Thyroid gland (tissue), 4 donors: Measurements from ENCODE around the gene DOCK1. TPM values are rescaled to one million over a fixed set of nuclear protein-coding genes. Genes with fewer than 3 reads are reported as not detected.

Source experiments
- DNase-seq, 2 donors: peaks; one replicate each; pipeline ENCODE4 v3.0.0-alpha.2; 2019
- H3K27ac ChIP-seq, 3 donors: fragments of 200-600 bp; sonication (generic); 1 replicate in 2 of 3; 2 replicates in 1 of 3; pipeline ENCODE4 v1.5.1; 2016 to 2019; ENCODE audit warnings: mild to moderate bottlenecking in 1 of 3, moderate library complexity in 1 of 3
- H3K27me3 ChIP-seq: fragments of 200-600 bp; sonication (generic); one replicate; pipeline ENCODE4 v1.5.1; 2019
- H3K36me3 ChIP-seq, 2 donors: fragments of 200-600 bp; sonication (generic); one replicate each; pipeline ENCODE4 v1.5.1; 2016 to 2019
- H3K4me1 ChIP-seq, 2 donors: fragments of 200-600 bp; sonication (generic); one replicate each; pipeline ENCODE4 v1.5.1; 2017 to 2019
- H3K4me3 ChIP-seq, 3 donors: fragments of 200-600 bp; sonication (generic); replicated peaks in 1 of 3; 1 replicate in 2 of 3; 2 replicates in 1 of 3; pipeline ENCODE4 v1.5.1; 2016; ENCODE audit warnings: mild to moderate bottlenecking in 1 of 3
- H3K9me3 ChIP-seq: fragments of 200-600 bp; sonication (generic); one replicate; pipeline ENCODE4 v1.5.1; 2017
- POLR2A ChIP-seq, 2 donors: fragments of 450-650 bp; IDR thresholded peaks; one replicate each; pipeline ENCODE4 v1.6.1; 2017; ENCODE audit warnings: antibody characterized with exemption in 2 of 2, mild to moderate bottlenecking in 2 of 2, moderate library complexity in 1 of 2
- WGBS, 2 donors: methylation state at CpG; one replicate each; pipeline ENCODE4 v1.1.5; 2017; 5-methylcytosine and 5-hydroxymethylcytosine counted together
- intact Hi-C: fragments of 100-400 bp; cut with DNase I; formaldehyde crosslinking; loops from one replicate; pipeline ENCODE4 v1.15.1; 2023
- total RNA-seq, 4 donors: library from RNA; depleted of rRNA; stranded (reverse); fragments of >200 nt; gene quantifications; one replicate each; pipeline ENCODE4 v1.2.3, GENCODE V29; 2016
- TF ChIP-seq, protein P1 (sequence below), 6 experiments: fragments of 200-600 bp in 3 of 6; fragments of 450-650 bp in 3 of 6; sonication (generic) in 3 of 6; IDR thresholded peaks; one replicate each; pipeline ENCODE4 v1.5.1; 2016 to 2019; ENCODE audit warnings: antibody characterized with exemption in 6 of 6, mild to moderate bottlenecking in 2 of 6, inconsistent platforms in 1 of 6, moderate library complexity in 1 of 6

Gene DOCK1
- total RNA-seq, 4 donors from 2014 or later, result 89.7 to 217 (median 112) TPM

DNA sequence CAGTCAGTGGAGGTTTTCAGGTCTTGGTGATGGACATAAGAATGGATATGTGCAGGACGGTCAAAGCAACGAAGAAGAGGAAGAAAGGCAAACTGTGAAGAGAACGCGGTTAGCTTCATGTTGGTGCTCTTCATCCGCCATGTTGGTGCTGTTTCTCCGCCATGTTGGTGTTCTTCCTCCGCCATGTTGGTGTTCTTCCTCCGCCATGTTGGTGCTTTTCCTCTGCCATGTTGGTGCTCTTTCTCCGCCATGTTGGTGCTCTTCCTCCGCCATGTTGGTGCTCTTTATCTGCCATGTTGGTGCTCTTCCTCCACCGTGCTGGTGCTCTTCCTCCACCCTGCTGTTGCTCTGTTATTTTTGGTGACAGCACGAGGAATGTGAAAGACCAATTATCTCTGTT is 95.4 kb downstream of the DOCK1 start:
- TF ChIP-seq, protein P1, sequence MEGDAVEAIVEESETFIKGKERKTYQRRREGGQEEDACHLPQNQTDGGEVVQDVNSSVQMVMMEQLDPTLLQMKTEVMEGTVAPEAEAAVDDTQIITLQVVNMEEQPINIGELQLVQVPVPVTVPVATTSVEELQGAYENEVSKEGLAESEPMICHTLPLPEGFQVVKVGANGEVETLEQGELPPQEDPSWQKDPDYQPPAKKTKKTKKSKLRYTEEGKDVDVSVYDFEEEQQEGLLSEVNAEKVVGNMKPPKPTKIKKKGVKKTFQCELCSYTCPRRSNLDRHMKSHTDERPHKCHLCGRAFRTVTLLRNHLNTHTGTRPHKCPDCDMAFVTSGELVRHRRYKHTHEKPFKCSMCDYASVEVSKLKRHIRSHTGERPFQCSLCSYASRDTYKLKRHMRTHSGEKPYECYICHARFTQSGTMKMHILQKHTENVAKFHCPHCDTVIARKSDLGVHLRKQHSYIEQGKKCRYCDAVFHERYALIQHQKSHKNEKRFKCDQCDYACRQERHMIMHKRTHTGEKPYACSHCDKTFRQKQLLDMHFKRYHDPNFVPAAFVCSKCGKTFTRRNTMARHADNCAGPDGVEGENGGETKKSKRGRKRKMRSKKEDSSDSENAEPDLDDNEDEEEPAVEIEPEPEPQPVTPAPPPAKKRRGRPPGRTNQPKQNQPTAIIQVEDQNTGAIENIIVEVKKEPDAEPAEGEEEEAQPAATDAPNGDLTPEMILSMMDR (IDR thresholded peaks at IDR 0.05), result no peak
- no peak for TF ChIP-seq POLR2A (IDR thresholded peaks at IDR 0.05)
- DNase-seq, result no peak
- intact Hi-C loops, result no loop called here
- Histone ChIP-seq H3K27me3 (no peaks in the 10 kb centered on the region), H3K27ac (no peak overlapping the region), H3K4me3 (no peak overlapping the region), H3K4me1 (peaks cover 5 to 8% of the 10 kb centered on the region in 2 donors), H3K36me3 (peaks cover 15 to 20% of the 10 kb centered on the region in 2 donors), H3K9me3 (no peaks in the 10 kb centered on the region)
- 96 to 97% methylated on average over 12 of the region's 12 CpGs for WGBS, 2 donors

DNA sequence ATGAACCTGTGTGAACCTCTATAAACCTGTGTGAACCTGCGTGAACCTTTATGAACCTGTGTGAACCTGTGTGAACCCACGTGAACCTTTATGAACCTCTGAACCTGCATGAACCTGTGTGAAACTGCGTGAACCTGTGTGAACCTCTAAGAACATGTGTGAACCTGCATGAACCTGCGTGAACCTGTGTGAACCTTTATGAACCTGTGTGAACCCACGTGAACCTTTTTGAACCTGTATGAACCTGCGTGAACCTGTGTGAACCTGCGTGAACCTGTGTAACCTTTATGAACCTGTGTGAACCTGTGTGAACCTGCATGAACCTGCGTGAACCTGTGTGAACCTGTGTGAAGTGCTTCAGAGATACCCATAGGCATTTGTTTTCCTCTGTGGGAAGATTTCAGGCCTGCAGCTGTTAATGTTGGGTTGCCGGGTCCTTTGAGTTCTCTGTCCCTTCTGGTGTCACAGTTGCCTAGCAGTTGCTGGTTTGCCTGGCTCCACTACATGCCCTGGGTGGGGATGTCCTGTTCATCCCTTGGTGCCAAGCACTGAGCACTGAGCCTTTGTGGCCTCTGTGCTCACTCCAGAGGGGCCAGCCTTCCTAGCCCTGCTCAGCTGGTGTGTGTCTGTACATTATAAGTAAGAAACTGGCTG is 97.9 kb downstream of the DOCK1 start:
- H3K36me3 ChIP-seq, result peaks cover 12 to 13% of the 10 kb centered on the region in 2 donors

DNA sequence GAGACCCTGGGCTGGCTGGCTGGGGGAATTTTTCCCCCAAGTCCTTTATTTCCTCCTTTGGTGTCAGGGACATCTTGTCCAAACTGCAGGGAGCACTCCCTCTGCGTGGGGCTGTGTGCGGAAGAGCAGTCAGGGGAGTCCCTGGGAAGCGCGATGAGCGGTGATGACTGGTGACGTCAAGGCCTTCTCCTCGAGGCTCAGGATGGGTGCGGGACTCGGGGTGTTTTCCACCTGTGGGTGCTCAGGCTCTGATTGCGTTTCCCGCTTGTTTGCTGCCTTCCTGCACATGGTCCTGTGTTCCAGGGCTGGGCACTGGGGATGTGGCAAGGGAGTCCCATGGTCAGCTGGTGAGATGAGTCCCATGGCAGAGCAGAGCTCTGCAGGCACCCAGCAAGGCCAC is 101.2 kb downstream of the DOCK1 start:
- no peak overlapping the region for H3K4me3 ChIP-seq
- TF ChIP-seq POLR2A (IDR thresholded peaks at IDR 0.05), result no peak
- TF ChIP-seq, protein P1 (IDR thresholded peaks at IDR 0.05), result no peak
- H3K9me3 ChIP-seq, result no peaks in the 10 kb centered on the region
- no peaks in the 10 kb centered on the region for H3K27me3 ChIP-seq
- no peaks in the 10 kb centered on the region for H3K4me1 ChIP-seq
- no peak for DNase-seq
- H3K36me3 ChIP-seq, result peaks cover 0 to under 1% of the 10 kb centered on the region in 2 donors
- no peak overlapping the region for H3K27ac ChIP-seq
- intact Hi-C loops, result no loop called here
- 96 to 99% methylated on average over 11 of the region's 11 CpGs for WGBS, 2 donors

More for the DNA sequence above, 97.9 kb downstream of the DOCK1 start:
- no peak for TF ChIP-seq POLR2A (IDR thresholded peaks at IDR 0.05)
- TF ChIP-seq, protein P1 (IDR thresholded peaks at IDR 0.05), result no peak
- intact Hi-C loops, result no loop called here
- H3K4me3 ChIP-seq, result no peak overlapping the region
- H3K9me3 ChIP-seq, result no peaks in the 10 kb centered on the region
- H3K27ac ChIP-seq, result no peak overlapping the region
- 88 to 95% methylated on average over 8 to 9 of the region's 9 CpGs for WGBS, 2 donors
- no peaks in the 10 kb centered on the region for H3K27me3 ChIP-seq
- no peak for DNase-seq
- peaks cover 2 to 5% of the 10 kb centered on the region in 2 donors for H3K4me1 ChIP-seq

DNA sequence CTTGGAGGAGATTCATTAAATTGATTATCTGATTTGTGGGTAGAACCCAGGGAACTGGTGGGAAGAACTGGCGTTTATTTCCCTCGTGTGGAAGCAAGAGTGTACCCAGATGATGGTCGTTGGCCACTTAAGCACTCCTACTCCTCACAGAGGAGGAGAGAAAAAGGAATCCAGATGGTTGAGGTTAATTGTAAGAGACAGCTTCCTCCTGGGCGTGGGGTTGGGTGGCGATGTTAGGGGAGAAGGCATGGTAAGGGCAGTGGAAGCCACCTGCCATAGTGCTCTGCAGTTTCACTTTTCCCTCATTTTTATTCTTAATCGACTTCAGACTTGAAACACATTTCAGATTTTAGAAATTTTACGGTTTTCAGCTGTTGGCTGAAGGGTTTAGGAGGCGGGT is 104.1 kb downstream of the DOCK1 start:
- no peak for DNase-seq
- Histone ChIP-seq H3K4me1 (peaks cover 15 to 20% of the 10 kb centered on the region in 2 donors), H3K36me3 (no peaks in the 10 kb centered on the region), H3K27me3 (no peaks in the 10 kb centered on the region), H3K4me3 (no peak overlapping the region), H3K27ac (no peak overlapping the region), H3K9me3 (no peaks in the 10 kb centered on the region)
- WGBS, 2 donors, result 83 to 85% methylated on average over 8 of the region's 8 CpGs
- intact Hi-C loops, result no loop called here
- TF ChIP-seq POLR2A (IDR thresholded peaks at IDR 0.05), result no peak
- TF ChIP-seq, protein P1 (IDR thresholded peaks at IDR 0.05), result no peak

DNA sequence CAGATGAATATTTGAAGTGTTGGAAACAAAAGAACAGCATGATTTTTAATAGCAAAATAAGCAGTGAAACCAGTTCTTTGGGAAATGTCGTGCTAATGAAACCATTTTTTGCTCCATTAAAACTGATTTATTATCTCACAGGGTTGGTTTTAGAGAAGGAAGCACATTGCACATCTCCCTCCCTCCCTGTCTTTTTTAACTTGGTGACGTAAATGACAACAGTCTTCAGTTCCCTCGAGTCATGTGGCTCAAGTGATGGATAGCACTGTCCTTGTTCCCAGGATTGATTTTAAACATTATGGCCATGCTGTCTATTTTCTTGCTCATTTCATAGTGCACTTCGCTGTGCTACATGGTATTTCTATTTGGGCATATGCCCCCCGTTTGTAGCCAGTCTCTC is 105.9 kb downstream of the DOCK1 start:
- Histone ChIP-seq H3K4me1 (peaks cover 15 to 20% of the 10 kb centered on the region in 2 donors), H3K27ac (no peak overlapping the region), H3K9me3 (no peaks in the 10 kb centered on the region), H3K27me3 (no peaks in the 10 kb centered on the region), H3K4me3 (no peak overlapping the region), H3K36me3 (no peaks in the 10 kb centered on the region)
- 74 to 81% methylated on average over 5 of the region's 5 CpGs for WGBS, 2 donors
- DNase-seq, result no peak
- intact Hi-C loops, result no loop called here
- TF ChIP-seq, protein P1 (IDR thresholded peaks at IDR 0.05), result no peak
- TF ChIP-seq POLR2A (IDR thresholded peaks at IDR 0.05), result no peak
